H1 (cell line): ENCODE measurements around the gene ADCK1. TPM values are rescaled to one million over a fixed set of nuclear protein-coding genes. Genes with fewer than 3 reads are reported as not detected.

ENCODE experiments used
- ASH2L ChIP-seq: fragments of 200-600, 300-600 bp; sonication (generic); IDR thresholded peaks from one replicate; pipeline ENCODE4 v1.7.1; 2017; ENCODE audit warnings: low read length
- CEBPB ChIP-seq: IDR thresholded peaks from 2 replicates; pipeline ENCODE4 v1.6.1; 2012; ENCODE audit warnings: low read depth, low read length
- CHD7 ChIP-seq: fragments of 300-600 bp; sonication (generic); IDR thresholded peaks from 2 replicates; pipeline ENCODE4 v1.7.1; 2012; ENCODE audit warnings: low read length, moderate library complexity, mild to moderate bottlenecking, inconsistent platforms; ENCODE audit not compliant: insufficient replicate concordance
- CTCF ChIP-seq, 3 experiments: IDR thresholded peaks; 1 replicate in 2 of 3; 2 replicates in 1 of 3; pipeline versions ENCODE4 v1.5.1 to v1.6.1; 2011; ENCODE audit warnings: low read length in 3 of 3, mild to moderate bottlenecking in 3 of 3, inconsistent platforms in 2 of 3, low read depth in 1 of 3, moderate library complexity in 1 of 3; ENCODE audit not compliant: insufficient read depth in 1 of 3; ENCODE audit errors: control extremely low read depth in 1 of 3
- EZH2 ChIP-seq: fragments of 200-600 bp; sonication (generic); IDR thresholded peaks from 2 replicates; pipeline ENCODE4 v1.7.1; 2012; ENCODE audit warnings: low read depth, mild to moderate bottlenecking, moderate library complexity, low read length, inconsistent platforms; ENCODE audit not compliant: severe bottlenecking
- TAF7 ChIP-seq: optimal IDR thresholded peaks from 2 replicates; pipeline ENCODE3; 2011; ENCODE audit warnings: low read depth, mild to moderate bottlenecking, inconsistent platforms, low read length, moderate library complexity, borderline replicate concordance
- TCF12 ChIP-seq: IDR thresholded peaks from 2 replicates; pipeline ENCODE4 v1.6.1; 2011; ENCODE audit warnings: low read depth, mild to moderate bottlenecking, low read length
- YY1 ChIP-seq: IDR thresholded peaks from 2 replicates; pipeline ENCODE4 v1.6.1; 2011; ENCODE audit warnings: low read depth, mild to moderate bottlenecking, low read length
- polyA plus RNA-seq, 7 experiments: library from polyadenylated mRNA; depleted of rRNA in 3 of 7; stranded (reverse) in 5 of 7; unstranded in 2 of 7; fragments of >200 nt in 5 of 7; fragments of 200-250 nt in 2 of 7; gene quantifications; 1 replicate in 5 of 7; 2 replicates in 1 of 7; 4 replicates in 1 of 7; pipeline versions ENCODE4 v1.2.1 to v1.2.3, GENCODE V29; 2011 to 2013; ENCODE audit warnings: missing spikeins in 2 of 7, mixed read lengths in 2 of 7
- total RNA-seq: library from RNA; stranded (reverse); fragmentation: NEBNext Ultra II Directional; extraction: Animal tissue kit (Norgen Biotek cat#: 25700); gene quantifications from 2 replicates; pipeline ENCODE4 v1.2.1, GENCODE V29; 2021

ADCK1 gene
- total and polyA plus RNA-seq, 2 of the 8 experiments (the other 6 are each of a cell fraction or from before 2014, with no cell fraction given): 11.0 to 16.8 TPM

- TF ChIP-seq TAF7: no peak
- no peak for TF ChIP-seq EZH2
- TF ChIP-seq ASH2L: no peak
- TF ChIP-seq CEBPB: peak; percentile 37; the same call in 1 of the 2 replicates
- no peak for TF ChIP-seq TCF12
- TF ChIP-seq CTCF (IDR thresholded peaks at IDR 0.05; ENCODE audit: control extremely low read depth in 1 of 3, insufficient read depth in 1 of 3, low read depth in 1 of 3, low read length in 3 of 3): peak; percentile 42 to 64 (median 53)
- no peak for TF ChIP-seq CHD7
- no peak for TF ChIP-seq YY1
Observed at GRCh38 chr14:77761205-77761931, 38.5 kb upstream of the ADCK1 start (continued).
